Bone marrow (tissue), 2 donors: ENCODE data around the gene NEK11.
"Not testable (repeated sequence)": the region's sequence is repeated elsewhere in the genome, so short reads cannot be mapped to it uniquely, and the experiment has no call there.

Experiments
- DNase-seq, 2 donors: peaks; one replicate each; lab custom pipeline; 2025; lab: John Stamatoyannopoulos, UW

The NEK11 gene

GRCh38 chr3:131042271-131042985 is 15.8 kb downstream of the NEK11 start:
- not testable (repeated sequence) for DNase-seq

DNA sequence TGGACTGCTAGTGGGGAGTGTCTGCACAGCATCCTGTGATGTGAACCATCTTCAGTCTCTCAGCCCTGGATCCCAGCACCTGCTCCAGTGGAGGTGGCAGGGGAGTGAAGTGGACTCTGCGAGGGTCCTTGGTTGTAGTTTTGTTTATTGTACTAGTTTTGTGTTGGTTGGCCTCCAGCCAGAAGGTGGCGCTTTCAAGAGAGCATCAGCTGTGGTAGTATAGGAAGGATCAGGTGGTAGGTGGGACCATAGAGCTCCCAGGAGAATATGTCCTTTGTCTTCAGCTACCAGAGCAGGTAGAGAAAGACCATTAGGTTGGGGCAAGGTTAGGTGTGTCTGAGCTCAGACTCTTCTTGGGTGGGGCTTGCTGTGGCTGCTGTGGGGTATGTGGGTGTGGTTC is 20.9 kb downstream of the NEK11 start:
- no peak for DNase-seq

DNA sequence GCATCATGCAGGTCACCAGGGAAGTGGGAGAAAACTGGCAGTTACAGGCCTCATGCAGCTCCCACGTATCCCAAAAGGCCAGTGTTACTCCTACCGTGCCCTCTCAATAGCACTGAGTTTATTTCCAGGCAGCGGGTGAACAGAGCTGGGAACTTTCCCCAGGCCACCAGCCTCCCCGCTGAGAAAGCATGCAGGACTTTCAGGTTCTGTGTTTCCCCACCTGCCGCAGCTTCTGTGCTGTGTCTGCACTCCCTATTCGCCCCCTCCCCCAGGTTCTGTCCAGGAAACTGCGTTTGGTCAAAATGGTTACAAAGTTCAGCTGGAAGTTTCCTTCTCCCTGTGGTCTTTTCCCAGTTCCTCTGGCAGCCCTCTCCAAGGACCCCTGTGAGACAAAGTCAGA is 21.4 kb downstream of the NEK11 start:
- no peak for DNase-seq

- no peak for DNase-seq
Observed at GRCh38 chr3:131050001-131050400, 23.3 kb downstream of the NEK11 start.

GRCh38 chr3:131053043-131053859 is 26.6 kb downstream of the NEK11 start:
- no peak for DNase-seq

DNA sequence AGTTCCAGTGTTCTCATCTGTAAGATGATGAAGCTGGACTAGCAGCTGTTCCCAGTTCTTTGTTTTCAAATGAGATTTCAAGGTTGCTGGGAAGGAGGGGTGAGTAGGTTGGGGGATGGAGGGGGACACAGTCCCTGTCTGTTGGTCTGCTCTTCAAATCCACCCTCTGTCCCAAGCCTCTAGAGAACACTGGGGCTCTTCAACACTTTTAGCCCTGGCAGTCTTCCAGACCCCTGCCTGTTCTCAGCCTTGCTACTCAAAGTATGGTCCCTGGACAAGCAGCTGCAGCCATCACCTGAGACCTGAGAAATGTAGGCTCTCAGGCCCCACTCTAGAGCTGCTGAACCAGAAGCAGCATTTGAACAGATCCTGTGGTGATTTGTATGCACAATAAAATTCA is 41.3 kb downstream of the NEK11 start:
- no peak for DNase-seq

DNA sequence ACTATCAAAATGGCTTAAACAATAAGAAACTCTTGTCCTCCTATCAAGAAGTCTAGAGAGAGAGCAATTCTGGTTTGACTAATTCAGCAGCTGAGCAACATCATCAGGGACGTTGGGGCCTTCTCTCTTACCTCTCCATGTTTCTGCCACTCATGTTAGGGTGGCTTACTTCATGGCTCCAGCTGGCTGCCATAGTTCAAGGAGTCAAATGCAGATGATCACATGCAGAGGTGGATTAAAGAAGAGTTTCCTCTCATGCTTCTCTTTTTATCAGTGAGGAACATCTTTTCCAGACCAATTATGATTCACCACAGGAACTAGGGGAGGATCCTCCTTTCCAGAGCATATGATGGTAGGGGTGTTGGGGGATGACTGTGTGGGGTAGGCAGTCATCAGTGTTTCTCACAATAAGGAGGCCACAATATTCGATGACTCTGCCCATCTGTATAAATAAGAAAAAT is 45.5 kb downstream of the NEK11 start:
- DNase-seq: peak in 1 of 2 donors; percentile 79

GRCh38 chr3:131072845-131073244 is 46.2 kb downstream of the NEK11 start:
- DNase-seq: no peak

DNA sequence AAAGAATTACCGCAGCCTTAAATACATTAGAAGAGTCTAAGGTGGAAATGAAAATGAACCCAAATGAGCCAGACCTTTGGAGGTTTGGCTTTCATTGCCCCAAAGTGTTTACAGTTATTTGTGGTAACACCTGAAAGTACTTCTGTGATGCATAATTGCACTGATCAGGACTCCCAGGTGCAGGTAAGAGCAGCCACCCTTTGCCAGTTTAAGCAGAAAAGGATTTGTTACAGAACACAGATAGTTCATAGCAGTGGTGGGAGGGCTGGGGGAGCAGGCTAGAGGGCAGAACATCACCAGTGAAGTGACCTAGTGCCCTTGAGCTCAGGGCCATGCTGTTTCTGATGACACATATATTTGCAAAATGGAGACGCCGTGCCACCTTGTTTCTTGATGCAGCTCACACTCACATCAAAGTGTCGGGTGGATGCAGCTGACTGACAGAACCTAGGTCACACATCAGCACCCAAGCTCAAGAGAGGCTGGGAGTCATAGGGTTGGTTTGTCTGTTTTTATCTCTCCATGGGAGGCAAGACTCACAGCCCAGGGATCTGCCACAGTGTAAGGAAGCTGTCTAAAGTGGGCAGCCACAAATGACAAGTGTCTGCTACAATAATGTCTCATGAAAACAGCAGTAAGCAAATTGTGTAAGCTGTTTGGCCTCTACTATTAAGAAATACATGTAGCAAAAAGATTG is 49.1 kb downstream of the NEK11 start:
- no peak for DNase-seq

- no peak for DNase-seq
Observed at GRCh38 chr3:131077904-131078303, 51.2 kb downstream of the NEK11 start.

DNA sequence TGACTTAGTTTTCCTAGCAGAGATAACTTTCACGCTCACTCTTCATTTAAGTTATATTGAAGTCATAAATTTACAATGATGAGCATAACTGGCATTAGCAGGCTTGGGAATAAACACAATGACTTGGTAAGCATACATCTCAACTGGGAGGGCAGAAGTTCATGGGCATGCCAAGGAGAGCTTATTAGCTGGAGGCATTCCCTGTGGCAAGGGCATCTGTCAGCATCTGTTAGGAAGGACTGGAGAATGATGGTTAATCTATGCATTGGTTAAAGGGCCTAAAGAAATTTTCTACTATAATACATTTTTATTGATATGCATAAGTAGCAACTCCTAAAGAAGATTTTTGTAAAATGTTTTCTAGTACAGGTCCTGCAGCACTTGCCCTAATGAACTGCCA is 52.4 kb downstream of the NEK11 start:
- no peak for DNase-seq

DNA sequence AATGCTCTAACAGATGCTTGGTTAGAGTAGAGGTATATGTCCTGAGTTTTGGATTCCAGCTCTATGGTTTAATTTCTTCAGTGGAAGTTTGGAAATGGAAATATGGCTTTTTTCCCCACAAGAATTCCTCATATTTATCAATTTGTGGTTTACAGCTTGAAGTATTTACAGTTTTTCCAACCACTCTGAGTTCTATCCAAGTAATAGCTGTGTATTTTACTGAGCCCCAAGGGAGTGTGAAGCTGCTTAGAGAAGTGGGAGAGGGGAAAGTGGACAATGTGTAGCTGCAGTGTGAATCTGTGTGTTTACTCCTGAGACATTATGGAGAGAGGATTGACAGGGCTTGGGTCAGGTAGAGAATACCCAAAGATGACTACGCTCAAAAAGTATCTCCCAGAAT is 54.5 kb downstream of the NEK11 start:
- DNase-seq: no peak

GRCh38 chr3:131082246-131082645 is 55.6 kb downstream of the NEK11 start:
- no peak for DNase-seq

GRCh38 chr3:131082871-131083863 is 56.5 kb downstream of the NEK11 start:
- no peak for DNase-seq

DNA sequence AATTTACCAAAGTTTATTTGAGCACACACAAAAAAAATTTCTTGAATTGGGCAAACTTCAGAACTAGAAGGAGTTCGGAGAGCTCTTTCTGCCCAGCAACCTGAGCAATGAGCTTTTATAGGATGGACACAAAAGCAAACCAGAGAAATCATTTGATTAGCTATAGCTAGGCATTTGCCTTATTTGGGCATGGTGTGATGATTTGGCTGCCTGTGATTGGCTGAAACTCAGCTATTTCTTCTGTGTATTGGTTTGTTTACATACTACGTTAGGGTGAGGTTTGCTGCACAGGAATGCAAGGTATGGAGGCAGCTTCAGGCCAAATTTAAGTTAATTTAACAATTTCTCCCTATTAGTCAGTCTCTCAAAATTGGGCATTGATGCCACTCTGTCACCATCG is 65.1 kb downstream of the NEK11 start:
- no peak for DNase-seq

DNA sequence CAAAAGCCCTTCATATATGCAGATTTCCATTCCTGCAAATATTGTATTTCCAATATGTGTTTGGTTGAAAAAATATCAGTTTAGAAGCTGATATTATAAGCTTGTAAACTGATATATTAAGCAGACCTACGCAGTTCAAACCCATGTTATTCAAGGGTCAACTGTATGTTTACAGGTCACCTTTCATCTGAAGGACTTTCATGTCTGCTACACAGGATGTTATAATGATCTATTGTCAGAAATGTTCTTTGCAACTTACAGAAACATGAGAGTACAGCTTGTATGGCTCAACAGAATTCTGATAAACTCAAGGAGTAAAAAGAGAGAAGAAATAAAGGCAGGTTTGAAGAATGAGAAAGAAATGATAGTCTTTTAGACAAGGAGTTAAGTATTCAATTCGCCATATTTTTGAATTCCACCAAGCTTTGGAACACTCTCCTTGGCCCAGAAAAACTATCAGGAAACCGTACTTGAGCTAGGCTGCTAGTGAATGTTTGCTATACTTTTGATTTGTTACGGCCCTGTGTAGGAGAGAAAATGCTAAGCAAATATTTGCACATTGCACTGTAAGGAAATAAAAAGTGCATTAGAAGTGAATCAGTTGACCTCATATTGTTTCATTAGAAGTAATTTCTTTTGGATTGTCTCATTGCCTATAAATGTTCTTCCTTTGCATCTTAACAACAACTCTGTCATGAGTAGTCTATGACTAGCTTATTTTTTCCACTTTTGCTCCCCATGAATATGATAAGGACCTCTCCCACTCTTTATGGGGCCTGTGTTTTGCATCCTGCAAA is 81.2 kb downstream of the NEK11 start:
- DNase-seq: no peak

DNA sequence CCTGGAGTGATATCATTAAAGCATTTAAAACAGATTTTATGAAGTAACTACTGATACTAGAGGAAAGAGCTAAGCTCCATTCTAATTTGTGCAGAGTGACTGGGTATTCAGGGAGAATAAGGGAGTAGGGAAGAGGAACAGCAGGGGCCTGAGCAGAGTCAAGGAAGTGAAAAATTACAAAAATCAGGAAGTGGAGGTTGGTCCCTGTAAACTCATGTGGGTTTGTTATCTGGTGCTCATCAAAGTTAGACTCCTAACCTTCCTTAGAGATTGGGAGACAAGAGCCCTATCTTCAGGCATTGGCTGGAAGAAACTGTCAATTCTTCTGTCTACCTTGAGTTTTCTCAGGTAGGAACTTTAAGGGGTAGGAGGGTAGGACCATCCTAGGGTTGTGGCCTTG is 82.5 kb downstream of the NEK11 start:
- DNase-seq: peak in 1 of 2 donors; percentile 2

DNA sequence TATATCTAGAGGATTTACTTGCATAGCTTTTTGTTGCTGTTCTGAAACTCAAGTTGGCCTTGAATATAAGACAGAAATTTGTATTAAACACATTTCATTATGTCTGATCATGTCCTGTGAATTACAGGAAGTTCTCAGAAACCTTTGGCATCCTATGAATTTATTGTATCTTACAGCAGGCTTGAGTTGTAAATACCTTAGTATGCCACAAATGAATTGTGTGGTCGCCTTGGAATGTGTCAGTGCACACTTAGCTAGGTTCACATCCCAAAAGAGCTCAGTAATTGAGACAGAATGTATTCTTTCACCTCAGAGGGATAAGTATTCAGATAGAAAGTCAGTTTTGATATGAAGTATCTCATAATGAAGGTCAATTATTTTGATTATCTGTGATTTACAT is 83.4 kb downstream of the NEK11 start:
- no peak for DNase-seq

- no peak for DNase-seq
Observed at GRCh38 chr3:131114256-131114655, 87.6 kb downstream of the NEK11 start.

DNA sequence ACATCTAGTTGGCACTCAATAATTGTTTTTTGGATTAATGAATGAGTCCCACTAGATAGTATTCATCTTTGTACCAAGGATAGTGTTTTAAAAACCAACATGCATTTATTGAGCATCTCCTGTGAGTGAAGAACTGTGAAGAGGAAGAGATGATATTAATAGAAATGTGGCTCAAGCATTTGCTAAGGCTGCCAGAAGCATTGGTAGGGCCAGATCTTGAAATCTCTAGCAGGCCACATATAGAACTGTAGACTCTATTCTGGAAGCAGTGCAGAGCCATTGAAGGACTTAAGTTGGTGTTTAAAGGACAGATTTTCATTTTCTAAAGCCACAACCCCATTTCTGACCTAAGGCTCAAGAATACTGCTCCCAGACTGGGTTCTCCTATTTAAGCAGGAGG is 99.0 kb downstream of the NEK11 start:
- no peak for DNase-seq

DNA sequence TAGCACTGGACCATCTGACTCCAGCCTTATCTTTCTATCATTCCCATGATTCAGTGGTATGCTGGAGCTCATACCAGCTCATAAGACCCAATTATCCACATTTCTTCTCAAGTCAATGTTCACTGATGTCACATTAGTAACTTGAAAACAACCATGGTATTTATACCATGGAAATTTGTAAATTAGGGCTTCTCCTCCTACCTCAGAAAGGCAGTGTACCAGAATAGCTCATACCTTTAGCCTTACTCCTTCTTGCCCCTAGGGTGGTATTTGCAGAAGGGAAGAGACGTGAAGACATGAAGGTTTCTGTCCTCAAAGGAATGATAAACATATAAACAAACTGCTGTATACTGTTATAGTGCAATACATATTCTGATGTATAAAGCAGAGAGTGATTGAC is 114.2 kb downstream of the NEK11 start:
- DNase-seq: no peak
